HG02943 (cell line): ENCODE data around the gene GALNS.
"Not testable (repeated sequence)": the region's sequence is repeated elsewhere in the genome, so short reads cannot be mapped to it uniquely, and the experiment has no call there.

Experiments used
- ATAC-seq: cut with Tn5 transposase; IDR thresholded peaks from one replicate; pipeline ENCODE4 v1.9.1; 2021; ENCODE audit warnings: mild to moderate bottlenecking, low read depth, moderate library complexity; ENCODE audit not compliant: unreplicated experiment

GALNS gene

GRCh38 chr16:88889702-88890352, 33.1 kb upstream of the GALNS start:
- ATAC-seq, result not testable (repeated sequence)

GRCh38 chr16:88888461-88889387, 32.0 kb upstream of the GALNS start:
- ATAC-seq, result no peak

GRCh38 chr16:88888057-88888456, 31.3 kb upstream of the GALNS start:
- ATAC-seq, result no peak

- ATAC-seq, result no peak
Observed at GRCh38 chr16:88886845-88887521, 30.2 kb upstream of the GALNS start.

- ATAC-seq, result no peak
Observed at GRCh38 chr16:88886420-88886844, 29.7 kb upstream of the GALNS start.

GRCh38 chr16:88885693-88886280, 29.0 kb upstream of the GALNS start:
- no peak for ATAC-seq

- no peak for ATAC-seq
Observed at GRCh38 chr16:88884569-88885271, 28.0 kb upstream of the GALNS start.

- no peak for ATAC-seq
Observed at GRCh38 chr16:88883946-88884345, 27.2 kb upstream of the GALNS start.

GRCh38 chr16:88883117-88883895, 26.6 kb upstream of the GALNS start:
- ATAC-seq, result no peak

GRCh38 chr16:88882358-88883030, 25.7 kb upstream of the GALNS start:
- no peak for ATAC-seq

- ATAC-seq, result no peak
Observed at GRCh38 chr16:88881675-88882357, 25.1 kb upstream of the GALNS start.

- no peak for ATAC-seq
Observed at GRCh38 chr16:88881007-88881615, 24.4 kb upstream of the GALNS start.

GRCh38 chr16:88880226-88881006, 23.7 kb upstream of the GALNS start:
- ATAC-seq, result no peak

- no peak for ATAC-seq
Observed at GRCh38 chr16:88879788-88880055, 23.0 kb upstream of the GALNS start.

GRCh38 chr16:88878967-88879787, 22.4 kb upstream of the GALNS start:
- no peak for ATAC-seq

GRCh38 chr16:88878356-88878755, 21.6 kb upstream of the GALNS start:
- no peak for ATAC-seq
